DMS 273 (cell line): ENCODE results near the gene CAMK1.

ENCODE experiments used
- DNase-seq: peaks from one replicate; lab custom pipeline; 2025; ENCODE audit not compliant: unreplicated experiment; lab: John Stamatoyannopoulos, UW

CAMK1 gene

GRCh38 chr3:9713142-9713541, 56.6 kb downstream of the CAMK1 start:
- no peak for DNase-seq

GRCh38 chr3:9712415-9712814, 57.3 kb downstream of the CAMK1 start:
- DNase-seq = no peak

GRCh38 chr3:9710174-9710739, 59.5 kb downstream of the CAMK1 start:
- no peak for DNase-seq
